Heart right ventricle (tissue), 16 donors: Measurements from ENCODE around the gene MAFG. TPM values are rescaled to one million over a fixed set of nuclear protein-coding genes. Genes with fewer than 3 reads are reported as not detected.

ENCODE experiments used
- ATAC-seq, 8 donors: fragments of 200-7000 bp; cut with Tn5 transposase; one replicate each; pipeline ENCODE4 v1.9.1; 2020; ENCODE audit warnings: mild to moderate bottlenecking in 8 of 8, moderate library complexity in 8 of 8, moderate number of reproducible peaks in 1 of 8
- DNase-seq, 2 donors: peaks; one replicate each; pipeline ENCODE4 v3.0.0-alpha.2; 2020
- H3K27ac ChIP-seq, 10 donors: fragments of 200-600 bp; sonication (generic) in 2 of 10; one replicate each; pipeline versions ENCODE4 v1.5.0 to v1.8.0; 2020 to 2022; ENCODE audit warnings: mild to moderate bottlenecking in 3 of 10
- H3K27me3 ChIP-seq, 7 donors: fragments of 200-600 bp; one replicate each; pipeline ENCODE4 v1.8.0; 2021 to 2022; ENCODE audit warnings: mild to moderate bottlenecking in 2 of 7
- H3K36me3 ChIP-seq, 9 donors: fragments of 200-600 bp; sonication (generic) in 1 of 9; one replicate each; pipeline versions ENCODE4 v1.5.0 to v1.8.0; 2020 to 2022; ENCODE audit warnings: mild to moderate bottlenecking in 2 of 9
- H3K4me1 ChIP-seq, 9 donors: fragments of 200-600 bp; sonication (generic) in 1 of 9; one replicate each; pipeline versions ENCODE4 v1.5.0 to v1.8.0; 2020 to 2022; ENCODE audit warnings: mild to moderate bottlenecking in 4 of 9
- H3K4me3 ChIP-seq, 10 donors: fragments of 200-600 bp; sonication (generic) in 2 of 10; one replicate each; pipeline versions ENCODE4 v1.5.0 to v1.8.0; 2020 to 2022; ENCODE audit warnings: mild to moderate bottlenecking in 7 of 10, moderate library complexity in 2 of 10
- H3K9me3 ChIP-seq, 11 donors: fragments of 200-600 bp in 10 of 11; sonication (generic) in 2 of 11; one replicate each; pipeline versions ENCODE4 v1.5.0 to v1.8.0; 2013 to 2022; ENCODE audit warnings: mild to moderate bottlenecking in 2 of 11, control low read depth in 1 of 11, moderate library complexity in 1 of 11
- CTCF ChIP-seq, 9 donors: fragments of 200-600 bp; sonication (generic) in 2 of 9; IDR thresholded peaks; one replicate each; pipeline versions ENCODE4 v1.5.0 to v1.8.0; 2021 to 2022; ENCODE audit warnings: antibody characterized with exemption in 9 of 9, mild to moderate bottlenecking in 5 of 9, moderate library complexity in 1 of 9
- WGBS, 2 donors: extraction: QIAGEN DNeasy Blood & Tissue Kit; methylation state at CpG; one replicate each; pipeline ENCODE4 v1.1.7; 2013; ENCODE audit warnings: inconsistent platforms in 1 of 2; 5-methylcytosine and 5-hydroxymethylcytosine counted together
- intact Hi-C, 10 donors: fragments of 100-400 bp; cut with DNase I; formaldehyde crosslinking; loops; one replicate each; pipeline versions ENCODE4 v1.11.1 to v1.14.2; 2022
- polyA plus RNA-seq, 2 donors: library from polyadenylated mRNA; stranded (reverse); fragments of 200-250 nt; gene quantifications; one replicate each; pipeline ENCODE4 v1.2.3, GENCODE V29; 2013
- total RNA-seq, 10 donors: library from RNA; stranded (reverse); fragmentation: NEBNext Ultra II Directional in 3 of 10; extraction: Animal tissue kit (Norgen Biotek cat#: 25700) in 3 of 10; gene quantifications; one replicate each; pipeline versions ENCODE4 v1.2.1 to v1.2.4, GENCODE V29; 2021 to 2023
- donor health status: Arrhythmogenic right ventricular cardiomyopathy.
- donor health status: ischemic (EF 13 %, LVEDD 7.1; RV severe dilation, severe dysfunction).
- donor health status: healthy with polysubstance abuse.
- donor health status: DM: no; HTN: yes; CAD: no.
- donor health status: DM: no; HTN: no; CAD: no.
- donor health status: ischemic (EF 25% LVEDD 6.9; RV normal size, moderate dysfunction).
- donor health status: ischemic (EF 25% LVEDD 5.7; RV mildly dilated, moderate dysfunction).
- donor health status: healthy.
- donor health status: DM: yes; HTN: yes; CAD: no.
- donor health status: Ischemic cardiomyopathy.
- donor health status: ischemic (EF 35%, LVEDD 5.7; RV mildly dilated, moderate dysfunction).
- donor health status: nonischemic (EF 11% LVEDD 7.7; RV severe dilation, severe dysfunction).
- donor health status: DM: yes; HTN: yes; CAD: no.
- donor health status: PGD.
- donor health status: ischemic (EF 29% LVEDD 5.4; RV normal size, mild dysfunction).
- donor health status: nonischemic (EF 23%, LVEDD 6.1; RV moderate dilation, normal function).

The MAFG gene
- total and polyA plus RNA-seq, 12 donors, result 10.5 to 30.9 (median 15.7) TPM

- Histone ChIP-seq H3K36me3 (peaks cover 0 to 42% (median 10%) of the 10 kb centered on the region in 9 donors), H3K9me3 (no peaks in the 10 kb centered on the region), H3K4me3 (no peak overlapping the region), H3K27ac (peak overlapping the region in 1 of 10 donors; percentile 97), H3K27me3 (no peaks in the 10 kb centered on the region), H3K4me1 (peaks cover 24 to 87% (median 56%) of the 10 kb centered on the region in 9 donors)
- intact Hi-C loops, result loop anchor here in 1 of 10 donors (5.0 kb wide), 1 partner anchor 45 kb away; no protein-coding TSS in a partner anchor
- no peak for TF ChIP-seq CTCF (IDR thresholded peaks at IDR 0.05)
- ATAC-seq, result no peak
- no peak for DNase-seq
- 94 to 96% methylated on average over 23 of the region's 23 CpGs for WGBS, 2 donors
These were observed 5.5 kb downstream of the MAFG start for GRCh38 chr17:81921996-81922565.

DNA sequence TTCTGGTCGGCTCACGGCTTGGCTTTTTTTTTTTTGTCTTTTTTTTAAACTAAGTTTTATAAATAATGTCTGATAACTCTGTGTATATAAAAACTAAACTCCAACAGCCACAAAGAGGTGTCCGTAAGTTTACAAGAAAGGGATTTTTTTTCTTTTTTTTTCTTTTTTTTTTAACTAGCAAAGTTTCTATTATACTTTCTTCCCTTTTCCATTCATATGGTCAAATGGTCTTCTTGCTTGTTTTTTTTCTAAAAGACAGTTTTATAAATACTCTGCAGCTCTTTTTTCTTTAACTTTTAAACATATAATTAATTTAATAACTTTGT, 6.0 kb downstream of the MAFG start:
- H3K4me3 ChIP-seq, result no peak overlapping the region
- intact Hi-C loops, result loop anchor here in 1 of 10 donors (5.0 kb wide), 1 partner anchor 44 kb away; no protein-coding TSS in a partner anchor
- DNase-seq (no peak), ATAC-seq (no peak)
- no peaks in the 10 kb centered on the region for H3K27me3 ChIP-seq
- H3K36me3 ChIP-seq, result peaks cover 0 to 42% (median 10%) of the 10 kb centered on the region in 9 donors
- H3K4me1 ChIP-seq, result peaks cover 28 to 91% (median 59%) of the 10 kb centered on the region in 9 donors
- TF ChIP-seq CTCF (IDR thresholded peaks at IDR 0.05), result no peak
- peak overlapping the region in 1 of 10 donors; percentile 97 for H3K27ac ChIP-seq
- no peaks in the 10 kb centered on the region for H3K9me3 ChIP-seq
- 82 to 87% methylated on average over 3 of the region's 3 CpGs for WGBS, 2 donors

GRCh38 chr17:81920612-81921536, 6.7 kb downstream of the MAFG start:
- Histone ChIP-seq H3K9me3 (no peaks in the 10 kb centered on the region), H3K36me3 (peaks cover 0 to 42% (median 10%) of the 10 kb centered on the region in 9 donors), H3K27me3 (no peaks in the 10 kb centered on the region), H3K4me3 (no peak overlapping the region), H3K4me1 (peaks cover 24 to 91% (median 54%) of the 10 kb centered on the region in 9 donors), H3K27ac (peak overlapping the region in 1 of 10 donors; percentile 97)
- intact Hi-C loops, result loop anchor here in 1 of 10 donors (5.0 kb wide), 1 partner anchor 44 kb away; no protein-coding TSS in a partner anchor
- TF ChIP-seq CTCF (IDR thresholded peaks at IDR 0.05), result no peak
- DNase-seq (no peak), ATAC-seq (no peak)
- WGBS, 2 donors, result 88 to 89% methylated on average over 33 of the region's 33 CpGs

DNA sequence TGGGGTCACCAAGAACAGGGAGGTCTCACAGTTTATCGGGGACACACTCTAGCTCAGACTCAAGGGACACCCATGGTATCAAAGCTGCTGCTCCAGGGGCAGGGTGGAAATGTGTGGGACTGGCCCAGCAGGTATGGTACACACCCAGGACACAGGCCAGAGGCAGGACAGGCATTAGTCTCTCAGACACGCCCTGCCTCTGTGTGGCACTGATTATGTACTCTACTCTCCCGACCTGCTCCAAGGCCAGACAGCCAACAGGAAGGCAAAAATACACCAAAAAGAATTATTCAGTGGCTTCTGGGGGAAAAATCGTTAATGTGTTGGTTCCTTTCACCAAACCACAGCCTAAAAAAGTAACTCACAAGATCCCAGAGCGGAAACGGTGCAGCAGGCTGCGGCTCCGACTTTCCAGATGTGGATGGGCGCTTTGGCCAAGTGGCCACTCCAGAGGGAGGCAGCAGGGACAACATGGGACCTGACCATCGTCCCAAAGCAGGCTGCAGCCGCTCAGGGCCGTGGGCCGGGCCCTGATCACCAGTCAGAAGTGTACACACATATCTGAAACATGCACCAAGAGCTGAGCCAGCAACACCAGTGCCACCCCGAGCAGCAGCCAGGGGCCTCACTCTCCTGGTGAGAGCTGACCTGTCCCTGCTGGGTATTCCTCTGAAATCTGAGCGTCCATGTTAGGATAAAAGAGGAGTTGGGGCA, 8.5 kb downstream of the MAFG start:
- H3K27me3 ChIP-seq, result no peaks in the 10 kb centered on the region
- intact Hi-C loops, result no loop called here
- peaks cover 12 to 76% (median 37%) of the 10 kb centered on the region in 9 donors for H3K4me1 ChIP-seq
- H3K4me3 ChIP-seq, result no peak overlapping the region
- DNase-seq (no peak), ATAC-seq (no peak)
- H3K36me3 ChIP-seq, result peaks cover 0 to 60% (median 19%) of the 10 kb centered on the region in 9 donors
- WGBS, 2 donors, result 84 to 90% methylated on average over 15 of the region's 15 CpGs
- H3K9me3 ChIP-seq, result no peaks in the 10 kb centered on the region
- TF ChIP-seq CTCF (IDR thresholded peaks at IDR 0.05), result no peak
- peak overlapping the region in 4 of 10 donors; percentile 23 to 72 (median 35) for H3K27ac ChIP-seq
